HL-60 (cell line): Measurements from ENCODE around the gene CANT1.
A peak's percentile ranks its signal among the peaks of the same experiment; 100 is the strongest.

Experiments
- DNase-seq, 2 experiments: peaks; one replicate each; pipeline ENCODE4 v3.0.0-alpha.2; 2010 to 2020; ENCODE audit warnings: low read depth in 1 of 2, low spot score in 1 of 2
- H3K27ac ChIP-seq: fragments of 250-450 bp; sonication (Bioruptor Pico); replicated peaks from 2 replicates; pipeline ENCODE4 v1.5.1; 2020; ENCODE audit warnings: mild to moderate bottlenecking, moderate library complexity
- H3K27me3 ChIP-seq: fragments of 250-450 bp; sonication (Bioruptor Pico); 2 replicates; pipeline ENCODE4 v1.5.1; 2021; ENCODE audit warnings: mild to moderate bottlenecking, moderate library complexity; ENCODE audit not compliant: insufficient read depth, poor library complexity, severe bottlenecking
- H3K4me3 ChIP-seq: replicated peaks from 2 replicates; pipeline ENCODE4 v1.5.1; 2011; ENCODE audit warnings: mild to moderate bottlenecking, control low read depth, low read length; ENCODE audit not compliant: insufficient read depth
- GABPA ChIP-seq: IDR thresholded peaks from 2 replicates; pipeline ENCODE4 v1.6.1; 2012; ENCODE audit warnings: low read depth
- POLR2AphosphoS5 ChIP-seq: IDR thresholded peaks from 2 replicates; pipeline ENCODE4 v1.6.1; 2012; ENCODE audit warnings: low read depth
- SPI1 ChIP-seq: IDR thresholded peaks from 2 replicates; pipeline ENCODE4 v1.6.1; 2012; ENCODE audit warnings: low read depth, mild to moderate bottlenecking, borderline replicate concordance
- long read RNA-seq: library from polyadenylated mRNA; unstranded; transcript quantifications from one replicate; pipeline ENCODE4 v2.0.0, GENCODE V29; 2020
- TF ChIP-seq, protein P1 (sequence below): IDR thresholded peaks from one replicate; pipeline ENCODE4 v1.5.1; 2011; ENCODE audit warnings: low read length, control low read depth, inconsistent platforms; ENCODE audit not compliant: insufficient read depth
- TF ChIP-seq, protein P2 (sequence below): IDR thresholded peaks from 2 replicates; pipeline ENCODE4 v1.6.1; 2012; ENCODE audit warnings: low read depth; ENCODE audit not compliant: insufficient replicate concordance

The CANT1 gene
- long read RNA-seq, transcript CANT1-201 (4 exons, 3,534 nt): major isoform, 28 of 54 reads
- long read RNA-seq, transcript CANT1-202 (5 exons, 3,252 nt): minor isoform, 14 of 54 reads
- long read RNA-seq, partial matches to known transcripts: 3 of 54 reads
- long read RNA-seq, other reads (novel, unspliced or antisense): 9 of 54 reads

DNA sequence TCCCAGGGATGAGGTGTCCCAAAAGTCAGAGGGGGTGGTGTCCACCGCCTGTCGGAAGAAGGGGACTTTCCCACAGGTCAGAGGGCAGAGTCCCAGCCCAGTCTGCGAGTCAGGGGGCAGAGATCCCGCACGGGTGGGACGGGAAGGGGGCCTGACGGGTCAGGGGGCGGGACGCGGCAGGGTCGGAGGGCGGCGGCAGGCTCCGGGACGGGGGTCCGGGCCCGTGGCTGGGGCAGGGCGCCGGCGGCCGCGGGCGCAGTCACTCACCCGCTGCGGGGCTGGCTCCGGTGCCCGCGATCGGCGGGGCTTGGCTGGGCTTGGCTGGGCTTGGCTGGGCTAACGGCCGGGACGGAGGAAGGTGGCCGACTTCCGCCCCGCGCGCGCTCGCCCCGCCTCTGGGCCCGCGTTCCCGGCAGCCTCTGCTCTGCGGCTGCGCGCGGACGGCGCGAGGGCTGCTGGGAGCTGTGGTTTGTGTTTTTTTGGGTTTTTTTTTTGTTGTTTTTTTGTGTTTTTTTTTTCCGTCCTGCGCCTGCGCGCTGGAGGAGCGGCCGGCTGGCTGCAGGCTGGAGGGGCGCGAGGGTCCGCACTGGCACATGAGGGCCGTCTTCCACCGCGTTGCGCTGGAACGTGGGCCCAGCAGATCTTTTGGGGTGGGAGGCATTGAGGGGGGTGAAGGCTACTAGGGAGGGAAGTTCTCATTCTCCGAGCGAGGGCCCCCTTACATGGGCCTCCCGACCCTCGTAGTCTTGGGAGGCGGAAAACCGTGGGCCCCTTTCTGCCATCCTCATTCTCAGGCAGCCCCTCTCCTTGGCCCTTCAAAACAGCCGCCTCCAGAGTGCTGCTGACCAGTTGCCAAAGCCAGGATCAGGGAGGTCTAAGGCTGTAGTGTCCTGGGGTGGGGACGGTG, at the start of gene CANT1:
Gene CANT1 (minus strand): TSS at position 368 of the 907 bp plus-strand sequence. CDS start 12,142 bp downstream, outside the sequence.
- TF ChIP-seq GABPA (0 out of 2 replicates have a peak, but pooled peaks have one; percentile 14), SPI1 (peak; percentile 50; the same call in 1 of the 2 replicates), POLR2AphosphoS5 (peak; percentile 66; the same call in 1 of the 2 replicates)
- TF ChIP-seq, protein P1, sequence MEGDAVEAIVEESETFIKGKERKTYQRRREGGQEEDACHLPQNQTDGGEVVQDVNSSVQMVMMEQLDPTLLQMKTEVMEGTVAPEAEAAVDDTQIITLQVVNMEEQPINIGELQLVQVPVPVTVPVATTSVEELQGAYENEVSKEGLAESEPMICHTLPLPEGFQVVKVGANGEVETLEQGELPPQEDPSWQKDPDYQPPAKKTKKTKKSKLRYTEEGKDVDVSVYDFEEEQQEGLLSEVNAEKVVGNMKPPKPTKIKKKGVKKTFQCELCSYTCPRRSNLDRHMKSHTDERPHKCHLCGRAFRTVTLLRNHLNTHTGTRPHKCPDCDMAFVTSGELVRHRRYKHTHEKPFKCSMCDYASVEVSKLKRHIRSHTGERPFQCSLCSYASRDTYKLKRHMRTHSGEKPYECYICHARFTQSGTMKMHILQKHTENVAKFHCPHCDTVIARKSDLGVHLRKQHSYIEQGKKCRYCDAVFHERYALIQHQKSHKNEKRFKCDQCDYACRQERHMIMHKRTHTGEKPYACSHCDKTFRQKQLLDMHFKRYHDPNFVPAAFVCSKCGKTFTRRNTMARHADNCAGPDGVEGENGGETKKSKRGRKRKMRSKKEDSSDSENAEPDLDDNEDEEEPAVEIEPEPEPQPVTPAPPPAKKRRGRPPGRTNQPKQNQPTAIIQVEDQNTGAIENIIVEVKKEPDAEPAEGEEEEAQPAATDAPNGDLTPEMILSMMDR: no peak
- TF ChIP-seq, protein P2, sequence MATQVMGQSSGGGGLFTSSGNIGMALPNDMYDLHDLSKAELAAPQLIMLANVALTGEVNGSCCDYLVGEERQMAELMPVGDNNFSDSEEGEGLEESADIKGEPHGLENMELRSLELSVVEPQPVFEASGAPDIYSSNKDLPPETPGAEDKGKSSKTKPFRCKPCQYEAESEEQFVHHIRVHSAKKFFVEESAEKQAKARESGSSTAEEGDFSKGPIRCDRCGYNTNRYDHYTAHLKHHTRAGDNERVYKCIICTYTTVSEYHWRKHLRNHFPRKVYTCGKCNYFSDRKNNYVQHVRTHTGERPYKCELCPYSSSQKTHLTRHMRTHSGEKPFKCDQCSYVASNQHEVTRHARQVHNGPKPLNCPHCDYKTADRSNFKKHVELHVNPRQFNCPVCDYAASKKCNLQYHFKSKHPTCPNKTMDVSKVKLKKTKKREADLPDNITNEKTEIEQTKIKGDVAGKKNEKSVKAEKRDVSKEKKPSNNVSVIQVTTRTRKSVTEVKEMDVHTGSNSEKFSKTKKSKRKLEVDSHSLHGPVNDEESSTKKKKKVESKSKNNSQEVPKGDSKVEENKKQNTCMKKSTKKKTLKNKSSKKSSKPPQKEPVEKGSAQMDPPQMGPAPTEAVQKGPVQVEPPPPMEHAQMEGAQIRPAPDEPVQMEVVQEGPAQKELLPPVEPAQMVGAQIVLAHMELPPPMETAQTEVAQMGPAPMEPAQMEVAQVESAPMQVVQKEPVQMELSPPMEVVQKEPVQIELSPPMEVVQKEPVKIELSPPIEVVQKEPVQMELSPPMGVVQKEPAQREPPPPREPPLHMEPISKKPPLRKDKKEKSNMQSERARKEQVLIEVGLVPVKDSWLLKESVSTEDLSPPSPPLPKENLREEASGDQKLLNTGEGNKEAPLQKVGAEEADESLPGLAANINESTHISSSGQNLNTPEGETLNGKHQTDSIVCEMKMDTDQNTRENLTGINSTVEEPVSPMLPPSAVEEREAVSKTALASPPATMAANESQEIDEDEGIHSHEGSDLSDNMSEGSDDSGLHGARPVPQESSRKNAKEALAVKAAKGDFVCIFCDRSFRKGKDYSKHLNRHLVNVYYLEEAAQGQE: no peak
- H3K27ac ChIP-seq: peak within 1 kb of the TSS; percentile 77

DNA sequence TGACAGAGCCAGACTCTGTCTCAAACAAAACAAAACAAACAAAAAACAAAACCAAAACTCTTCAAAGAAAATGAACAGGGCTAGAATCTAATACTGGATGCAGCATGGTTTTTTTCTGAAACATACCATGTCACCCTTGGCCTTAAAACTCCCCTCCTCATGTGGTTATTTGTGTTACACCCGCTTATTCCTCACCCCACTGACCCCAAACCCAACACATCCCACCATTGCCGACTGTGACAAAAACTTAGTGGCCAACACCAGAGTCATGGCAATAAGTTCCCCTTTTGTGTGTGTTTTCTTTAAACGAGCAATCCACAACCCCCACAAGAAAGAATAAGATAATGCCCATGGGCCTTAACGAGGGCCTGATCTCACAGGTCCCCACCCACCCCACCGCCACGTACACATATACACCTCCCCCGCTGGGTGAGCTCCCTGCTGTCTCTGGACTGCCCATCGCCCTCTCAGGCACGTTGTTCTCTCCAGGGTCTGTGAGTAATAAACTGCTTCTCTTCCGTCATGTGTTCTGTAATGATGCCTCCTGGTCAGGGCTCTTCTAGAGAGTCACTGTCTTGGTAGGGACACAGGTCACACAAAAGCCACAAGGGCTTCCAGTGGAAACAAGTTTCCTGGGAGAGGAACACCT, 48.3 kb upstream of the CANT1 start:
- peak in 1 of 2 experiments; percentile 18 for DNase-seq
- H3K27ac ChIP-seq: peak overlapping the region; percentile 12; the same call in 1 of the 2 replicates
- TF ChIP-seq, protein P1: no peak
- TF ChIP-seq POLR2AphosphoS5 (no peak), GABPA (no peak), SPI1 (no peak)
- TF ChIP-seq, protein P2: no peak
- no peaks in the 10 kb centered on the region for H3K27me3 ChIP-seq
- no peak overlapping the region for H3K4me3 ChIP-seq

More for the DNA sequence above, at the start of gene CANT1:
- peak; percentile 57 to 77 for DNase-seq
- Histone ChIP-seq H3K4me3 (peak within 1 kb of the TSS; percentile 78), H3K27me3 (no peaks in the 10 kb centered on the region)

DNA sequence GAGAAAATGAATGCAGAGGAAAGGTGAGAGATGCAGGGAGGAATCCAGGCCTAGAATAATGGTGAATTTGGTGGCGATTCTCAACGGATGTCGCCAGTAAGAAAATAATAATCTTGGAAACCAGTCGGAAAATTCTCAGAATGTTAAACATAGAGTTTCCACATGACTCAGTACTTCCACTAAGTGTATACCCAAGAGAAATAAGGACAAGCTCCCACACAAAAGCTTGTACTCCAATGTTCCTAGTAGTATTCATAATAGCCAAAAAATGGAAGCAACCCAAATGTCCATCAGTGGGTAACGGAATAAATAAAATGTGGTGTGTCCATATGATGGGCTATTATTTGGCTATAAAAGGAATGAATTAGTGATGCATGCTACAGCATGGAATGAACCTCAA, 45.6 kb upstream of the CANT1 start:
- DNase-seq: no peak
- no peak overlapping the region for H3K27ac ChIP-seq
- no peak overlapping the region for H3K4me3 ChIP-seq
- TF ChIP-seq, protein P2: no peak
- TF ChIP-seq, protein P1: no peak
- TF ChIP-seq SPI1: no peak
- H3K27me3 ChIP-seq: no peaks in the 10 kb centered on the region
